B cell (primary cell): ENCODE results near the gene DNAJC7. TPM values are rescaled to one million over a fixed set of nuclear protein-coding genes. Genes with fewer than 3 reads are reported as not detected.

Experiments
- ATAC-seq: fragments of 200-7000 bp; cut with Tn5 transposase; one replicate; pipeline ENCODE4 v1.10.0; 2021; ENCODE audit warnings: low read depth, mild to moderate bottlenecking, moderate number of reproducible peaks, moderate library complexity
- CTCF ChIA-PET: fragments of 350-600 bp; sonication (Branson Sonifier 250); formaldehyde crosslinking; loops from one replicate; lab custom pipeline; 2021; ENCODE audit warnings: antibody characterized with exemption, inconsistent platforms; lab: Charles Lee
- POLR2A ChIA-PET: fragments of 350-600 bp; sonication (Branson Sonifier 250); formaldehyde crosslinking; loops from one replicate; lab custom pipeline; 2021; ENCODE audit warnings: antibody characterized with exemption; lab: Charles Lee
- DNase-seq: peaks from one replicate; pipeline ENCODE4 v3.0.0; 2013
- H2AFZ ChIP-seq: 2 replicates; pipeline ENCODE4 v1.6.1; 2012; ENCODE audit warnings: mild to moderate bottlenecking, low read depth, low read length; ENCODE audit not compliant: insufficient read depth, poor library complexity, severe bottlenecking
- H3K27ac ChIP-seq, 2 donors: 1 replicate in 1 of 2; 2 replicates in 1 of 2; pipeline ENCODE4 v1.5.1; 2012 to 2013; ENCODE audit warnings: low read length in 2 of 2, mild to moderate bottlenecking in 2 of 2, moderate library complexity in 1 of 2
- H3K27me3 ChIP-seq, 4 experiments: fragments of 200-600 bp in 1 of 4; sonication (generic) in 1 of 4; replicated peaks in 1 of 4; 1 replicate in 2 of 4; 2 replicates in 2 of 4; pipeline versions ENCODE4 v1.6.1 to v1.7.0; 2013 to 2016; ENCODE audit warnings: low read length in 3 of 4, mild to moderate bottlenecking in 2 of 4, mixed read lengths in 1 of 4, moderate library complexity in 1 of 4; ENCODE audit not compliant: insufficient read depth in 4 of 4, control insufficient read depth in 3 of 4; ENCODE audit errors: control extremely low read depth in 1 of 4
- H3K36me3 ChIP-seq, 2 experiments: replicated peaks in 1 of 2; 1 replicate in 1 of 2; 2 replicates in 1 of 2; pipeline versions ENCODE4 v1.6.1 to v1.7.1; 2013; ENCODE audit warnings: low read length in 1 of 2; ENCODE audit not compliant: insufficient read depth in 2 of 2, control insufficient read depth in 1 of 2; ENCODE audit errors: control extremely low read depth in 1 of 2, extremely low read depth in 1 of 2
- H3K4me1 ChIP-seq, 2 donors: fragments of 200-600 bp in 1 of 2; sonication (generic) in 1 of 2; 1 replicate in 1 of 2; 2 replicates in 1 of 2; pipeline versions ENCODE4 v1.5.1 to v1.6.1; 2013 to 2017; ENCODE audit warnings: low read length in 2 of 2; ENCODE audit not compliant: control insufficient read depth in 2 of 2, insufficient read depth in 2 of 2
- H3K4me2 ChIP-seq: replicated peaks from 2 replicates; pipeline ENCODE3; 2012; ENCODE audit warnings: mild to moderate bottlenecking, low read depth, low read length; ENCODE audit not compliant: poor library complexity, severe bottlenecking
- H3K4me3 ChIP-seq, 5 experiments: fragments of 200-600 bp in 1 of 5; sonication (generic) in 1 of 5; 1 replicate in 3 of 5; 2 replicates in 2 of 5; pipeline versions ENCODE4 v1.5.1 to v1.7.0; 2011 to 2016; ENCODE audit warnings: low read length in 4 of 5, mild to moderate bottlenecking in 4 of 5, low read depth in 2 of 5, control low read depth in 1 of 5, moderate library complexity in 1 of 5; ENCODE audit not compliant: insufficient read depth in 1 of 5; ENCODE audit errors: control extremely low read depth in 1 of 5, extremely low read depth in 1 of 5
- H3K79me2 ChIP-seq: fragments of 200-600 bp; sonication (generic); one replicate; pipeline ENCODE4 v1.6.0; 2016; ENCODE audit warnings: low read length; ENCODE audit not compliant: control insufficient read depth, insufficient read depth
- H3K9ac ChIP-seq: fragments of 200-600 bp; sonication (generic); 2 replicates; pipeline ENCODE4 v1.6.1; 2017; ENCODE audit warnings: mild to moderate bottlenecking, low read length, moderate library complexity
- H3K9me3 ChIP-seq, 3 donors: one replicate each; pipeline versions ENCODE4 v1.6.1 to v1.7.1; 2013; ENCODE audit warnings: low read length in 2 of 3; ENCODE audit not compliant: control insufficient read depth in 2 of 3, insufficient read depth in 1 of 3; ENCODE audit errors: control extremely low read depth in 1 of 3
- H4K20me1 ChIP-seq: 2 replicates; pipeline ENCODE4 v1.6.0; 2012; ENCODE audit warnings: mild to moderate bottlenecking, low read length; ENCODE audit not compliant: insufficient read depth, control insufficient read depth, poor library complexity, severe bottlenecking
- H3K27ac Mint-ChIP-seq: one replicate; pipeline ENCODE4 v1.8.0; 2021; ENCODE audit warnings: mixed read lengths
- H3K27me3 Mint-ChIP-seq: one replicate; pipeline ENCODE4 v1.8.0; 2021; ENCODE audit warnings: mixed read lengths
- H3K4me1 Mint-ChIP-seq: one replicate; pipeline ENCODE4 v1.8.0; 2021; ENCODE audit warnings: mixed read lengths
- H3K4me3 Mint-ChIP-seq: one replicate; pipeline ENCODE4 v1.8.0; 2021; ENCODE audit warnings: mixed read lengths
- H3K9me3 Mint-ChIP-seq: one replicate; pipeline ENCODE4 v1.8.0; 2022; ENCODE audit warnings: mixed read lengths; ENCODE audit not compliant: insufficient read depth
- CTCF ChIP-seq: fragments of 200-600 bp; IDR thresholded peaks from one replicate; pipeline ENCODE4 v1.8.0; 2022; ENCODE audit warnings: antibody characterized with exemption, mild to moderate bottlenecking
- EZH2 ChIP-seq: IDR thresholded peaks from 2 replicates; pipeline ENCODE4 v1.6.1; 2012; ENCODE audit warnings: borderline replicate concordance, low read depth, mild to moderate bottlenecking, moderate library complexity, low read length; ENCODE audit not compliant: insufficient read depth, poor library complexity, severe bottlenecking
- WGBS: methylation state at CpG from one replicate; pipeline ENCODE4 v1.1.5; 2013; ENCODE audit warnings: missing lambda C conversion rate; ENCODE audit not compliant: insufficient coverage; 5-methylcytosine and 5-hydroxymethylcytosine counted together
- intact Hi-C: fragments of 100-400 bp; cut with micrococcal nuclease; formaldehyde crosslinking; loops from one replicate; pipeline ENCODE4 v1.10.0; 2022
- polyA plus RNA-seq: library from polyadenylated mRNA; depleted of rRNA; stranded (reverse); fragments of >200 nt; gene quantifications from 2 replicates; pipeline ENCODE4 v1.2.3, GENCODE V29; 2012
- total RNA-seq, 2 donors: library from RNA; stranded (reverse); fragments of 120-200 nt in 1 of 2; gene quantifications; 1 replicate in 1 of 2; 2 replicates in 1 of 2; pipeline versions ENCODE4 v1.2.3 to v1.2.4, GENCODE V29; 2013 to 2022

DNAJC7 gene
- total and polyA plus RNA-seq, 2 donors (not counting 1 experiment from before 2014, with no cell fraction given): 22.0 to 152 TPM

- Mint-ChIP-seq H3K9me3 (no peaks in the 10 kb centered on the region), H3K4me3 (no peak overlapping the region), H3K27me3 (peaks cover 6% of the 10 kb centered on the region), H3K27ac (no peak overlapping the region), H3K4me1 (no peaks in the 10 kb centered on the region)
- no peak overlapping the region for H3K9ac ChIP-seq
- no peaks in the 10 kb centered on the region for H3K79me2 ChIP-seq
- peaks cover 0 to 8% (median 1%) of the 10 kb centered on the region in 4 experiments for H3K27me3 ChIP-seq
- H3K36me3 ChIP-seq: no peaks in the 10 kb centered on the region
- H4K20me1 ChIP-seq: no peaks in the 10 kb centered on the region
- DNase-seq: no peak
- no peak for ATAC-seq
- TF ChIP-seq CTCF (no peak), EZH2 (no peak)
- no peak overlapping the region for H2AFZ ChIP-seq
- no peaks in the 10 kb centered on the region for H3K4me1 ChIP-seq
- no peak overlapping the region for H3K27ac ChIP-seq
- CTCF ChIA-PET: interaction anchor here (0.7 kb wide), 1 partner anchor 17 kb away, joined by 5 read pairs; no protein-coding TSS in a partner anchor
- POLR2A ChIA-PET: interaction anchor here (0.6 kb wide), 1 partner anchor 34 kb away, joined by 9 read pairs; no protein-coding TSS in a partner anchor
- H3K4me2 ChIP-seq: no peak overlapping the region
- no peak overlapping the region for H3K4me3 ChIP-seq
- intact Hi-C loops: no loop called here
- H3K9me3 ChIP-seq: no peaks in the 10 kb centered on the region
Measured at GRCh38 chr17:42041619-42042018, 24.4 kb upstream of the DNAJC7 start.

GRCh38 chr17:42040818-42041217, 23.6 kb upstream of the DNAJC7 start:
- peaks cover 6% of the 10 kb centered on the region for H3K27me3 Mint-ChIP-seq
- CTCF ChIA-PET: interaction anchor here (0.7 kb wide), 1 partner anchor 16 kb away, joined by 5 read pairs; no protein-coding TSS in a partner anchor
- POLR2A ChIA-PET: no interaction called here

More at GRCh38 chr17:42040818-42041217, 23.6 kb upstream of the DNAJC7 start:
- Mint-ChIP-seq H3K4me1 (no peaks in the 10 kb centered on the region), H3K4me3 (no peak overlapping the region), H3K27ac (no peak overlapping the region), H3K9me3 (no peaks in the 10 kb centered on the region)
- no peak overlapping the region for H3K9ac ChIP-seq
- H3K4me2 ChIP-seq: no peak overlapping the region
- H3K9me3 ChIP-seq: no peaks in the 10 kb centered on the region
- H4K20me1 ChIP-seq: no peaks in the 10 kb centered on the region
- TF ChIP-seq CTCF (no peak), EZH2 (no peak)
- no peaks in the 10 kb centered on the region for H3K79me2 ChIP-seq
- no peaks in the 10 kb centered on the region for H3K36me3 ChIP-seq
- H3K27ac ChIP-seq: no peak overlapping the region
- no peak for ATAC-seq
- no peak overlapping the region for H3K4me3 ChIP-seq
- WGBS: 98% methylated on average over 10 of the region's 10 CpGs
- no peak overlapping the region for H2AFZ ChIP-seq
- H3K27me3 ChIP-seq: peaks cover 0 to 8% (median 1%) of the 10 kb centered on the region in 4 experiments
- H3K4me1 ChIP-seq: no peaks in the 10 kb centered on the region
- intact Hi-C loops: no loop called here
- DNase-seq: no peak
